Prostate gland (tissue), 2 donors: ENCODE measurements around the gene PANK4. TPM values are rescaled to one million over a fixed set of nuclear protein-coding genes. Genes with fewer than 3 reads are reported as not detected.

Source experiments
- DNase-seq: peaks from one replicate; pipeline ENCODE4 v3.0.0-alpha.2; 2019; ENCODE audit warnings: low spot score
- H3K27ac ChIP-seq, 2 donors: fragments of 200-600 bp; sonication (generic); 2 replicates each; pipeline ENCODE4 v1.5.1; 2017 to 2019
- H3K27me3 ChIP-seq: fragments of 200-600 bp; sonication (generic); replicated peaks from 2 replicates; pipeline ENCODE4 v1.5.1; 2019; ENCODE audit not compliant: insufficient read depth
- H3K36me3 ChIP-seq, 2 donors: fragments of 200-600 bp; sonication (generic); 1 replicate in 1 of 2; 2 replicates in 1 of 2; pipeline versions ENCODE4 v1.5.1 to v1.8.1; 2017 to 2019
- H3K4me1 ChIP-seq: fragments of 200-600 bp; sonication (generic); replicated peaks from 2 replicates; pipeline ENCODE4 v1.5.1; 2019
- H3K4me3 ChIP-seq, 2 donors: fragments of 200-600 bp; sonication (generic); 2 replicates each; pipeline ENCODE4 v1.5.1; 2017 to 2019
- H3K9me3 ChIP-seq: fragments of 200-600 bp; sonication (generic); 2 replicates; pipeline ENCODE4 v1.5.1; 2017
- POLR2A ChIP-seq: fragments of 450-650 bp; IDR thresholded peaks from one replicate; pipeline ENCODE4 v1.6.1; 2016; ENCODE audit warnings: antibody characterized with exemption, mild to moderate bottlenecking
- POLR2AphosphoS5 ChIP-seq: sonication (generic); formaldehyde crosslinking; IDR thresholded peaks from one replicate; pipeline ENCODE4 v1.6.1; 2017; ENCODE audit warnings: antibody characterized with exemption
- WGBS: methylation state at CpG from one replicate; pipeline ENCODE4 v1.1.5; 2018; 5-methylcytosine and 5-hydroxymethylcytosine counted together
- intact Hi-C: fragments of 100-400 bp; cut with DNase I; formaldehyde crosslinking; loops from one replicate; pipeline ENCODE4 v1.14.2; 2022
- total RNA-seq, 2 donors: library from RNA; depleted of rRNA; stranded (reverse); fragments of >200 nt; gene quantifications; one replicate each; pipeline ENCODE4 v1.1.0, GENCODE V29; 2016
- TF ChIP-seq, protein P1 (sequence below), 4 experiments: fragments of 200-600 bp in 2 of 4; fragments of 450-650 bp in 2 of 4; sonication (generic) in 2 of 4; IDR thresholded peaks; 1 replicate in 3 of 4; 2 replicates in 1 of 4; pipeline ENCODE4 v1.5.1; 2016 to 2019; ENCODE audit warnings: antibody characterized with exemption in 4 of 4, mild to moderate bottlenecking in 2 of 4, moderate library complexity in 2 of 4

PANK4 gene
- total RNA-seq, 2 donors from 2014 or later: 27.0 to 69.5 TPM

DNA sequence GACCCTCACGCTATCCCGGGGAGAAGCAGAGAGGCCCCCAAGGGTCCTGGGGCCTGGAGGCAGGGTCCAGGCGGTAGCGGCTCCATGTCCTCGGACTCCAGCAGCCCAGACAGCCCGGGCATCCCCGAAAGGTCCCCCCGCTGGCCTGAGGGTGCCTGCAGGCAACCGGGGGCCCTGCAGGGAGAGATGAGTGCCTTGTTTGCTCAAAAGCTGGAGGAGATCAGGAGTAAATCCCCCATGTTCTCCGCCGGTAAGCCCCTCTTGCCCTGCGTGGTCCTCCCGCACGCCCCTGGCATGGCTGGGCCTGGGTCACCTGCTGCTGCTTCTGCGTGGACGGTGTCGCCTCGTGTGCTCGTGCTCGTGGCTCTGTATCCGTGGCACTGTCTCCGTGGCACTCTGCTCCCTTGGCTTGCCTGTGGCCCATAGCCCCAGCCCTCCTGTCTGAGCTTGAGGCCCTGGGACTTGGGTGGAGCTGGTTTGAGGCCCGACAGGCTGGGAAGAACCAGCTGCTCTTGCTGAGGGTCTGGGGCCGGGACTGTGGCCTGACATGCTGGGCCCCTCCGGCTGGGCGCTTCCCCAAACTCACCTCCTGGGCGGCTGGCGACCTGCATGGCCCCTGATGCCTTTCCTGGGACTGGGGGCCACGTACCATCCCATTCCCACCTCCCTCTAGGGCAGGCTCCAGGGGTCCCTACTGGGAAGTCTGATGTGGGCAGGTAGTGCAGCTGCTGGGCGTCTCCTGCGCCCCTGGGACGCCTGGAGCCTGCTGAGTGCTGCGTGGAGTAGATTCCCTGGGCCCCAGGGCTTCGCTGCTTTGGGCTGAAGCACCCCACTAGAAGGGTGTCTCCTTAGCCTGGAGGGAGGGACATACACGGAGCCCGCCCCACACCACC is 23.5 kb downstream of the PANK4 start:
- intact Hi-C loops: no loop called here
- Histone ChIP-seq H3K9me3 (no peaks in the 10 kb centered on the region), H3K36me3 (no peaks in the 10 kb centered on the region), H3K27me3 (no peaks in the 10 kb centered on the region), H3K4me3 (no peak overlapping the region), H3K4me1 (no peaks in the 10 kb centered on the region), H3K27ac (no peak overlapping the region)
- 73% methylated on average over 29 of the region's 36 CpGs for WGBS
- no peak for DNase-seq
- TF ChIP-seq POLR2AphosphoS5: no peak
- TF ChIP-seq POLR2A: no peak
- TF ChIP-seq, protein P1, sequence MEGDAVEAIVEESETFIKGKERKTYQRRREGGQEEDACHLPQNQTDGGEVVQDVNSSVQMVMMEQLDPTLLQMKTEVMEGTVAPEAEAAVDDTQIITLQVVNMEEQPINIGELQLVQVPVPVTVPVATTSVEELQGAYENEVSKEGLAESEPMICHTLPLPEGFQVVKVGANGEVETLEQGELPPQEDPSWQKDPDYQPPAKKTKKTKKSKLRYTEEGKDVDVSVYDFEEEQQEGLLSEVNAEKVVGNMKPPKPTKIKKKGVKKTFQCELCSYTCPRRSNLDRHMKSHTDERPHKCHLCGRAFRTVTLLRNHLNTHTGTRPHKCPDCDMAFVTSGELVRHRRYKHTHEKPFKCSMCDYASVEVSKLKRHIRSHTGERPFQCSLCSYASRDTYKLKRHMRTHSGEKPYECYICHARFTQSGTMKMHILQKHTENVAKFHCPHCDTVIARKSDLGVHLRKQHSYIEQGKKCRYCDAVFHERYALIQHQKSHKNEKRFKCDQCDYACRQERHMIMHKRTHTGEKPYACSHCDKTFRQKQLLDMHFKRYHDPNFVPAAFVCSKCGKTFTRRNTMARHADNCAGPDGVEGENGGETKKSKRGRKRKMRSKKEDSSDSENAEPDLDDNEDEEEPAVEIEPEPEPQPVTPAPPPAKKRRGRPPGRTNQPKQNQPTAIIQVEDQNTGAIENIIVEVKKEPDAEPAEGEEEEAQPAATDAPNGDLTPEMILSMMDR (IDR thresholded peaks at IDR 0.05): no peak

DNA sequence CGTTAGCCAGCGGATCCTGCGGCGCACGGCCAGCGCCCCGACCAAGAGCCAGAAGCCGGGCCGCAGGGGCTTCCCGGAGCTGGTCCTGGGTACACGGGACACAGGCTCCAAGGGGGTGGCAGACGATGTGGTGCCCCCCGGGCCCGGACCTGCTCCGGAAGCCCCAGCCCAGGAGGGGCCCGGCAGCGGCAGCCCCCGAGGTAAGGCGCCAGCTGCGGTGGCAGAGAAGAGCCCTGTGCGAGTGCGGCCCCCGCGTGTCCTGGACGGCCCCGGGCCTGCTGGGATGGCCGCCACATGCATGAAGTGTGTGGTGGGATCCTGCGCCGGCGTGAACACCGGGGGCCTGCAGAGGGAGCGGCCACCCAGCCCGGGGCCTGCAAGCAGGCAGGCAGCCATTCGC is 24.2 kb downstream of the PANK4 start:
- DNase-seq: no peak
- TF ChIP-seq, protein P1 (IDR thresholded peaks at IDR 0.05): no peak
- TF ChIP-seq POLR2AphosphoS5 (no peak), POLR2A (no peak)
- intact Hi-C loops: no loop called here

DNA sequence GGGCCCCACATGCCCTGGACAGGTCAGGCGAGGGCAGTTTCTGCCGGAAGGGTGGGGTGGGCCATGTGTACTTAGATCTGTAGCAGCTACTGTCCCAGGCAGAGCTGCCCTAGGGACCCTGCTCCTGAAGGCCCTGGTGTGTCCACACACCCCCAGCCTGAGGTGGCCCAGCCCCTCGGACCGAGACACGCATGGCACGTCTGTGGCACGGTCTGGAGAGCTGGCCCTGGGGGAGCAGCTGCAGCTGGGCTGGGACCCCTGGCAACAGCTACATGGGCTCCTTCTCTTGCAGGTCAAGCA is 24.6 kb downstream of the PANK4 start:
- WGBS: 81% methylated on average over 7 of the region's 7 CpGs
- Histone ChIP-seq H3K36me3 (no peaks in the 10 kb centered on the region), H3K27me3 (no peaks in the 10 kb centered on the region), H3K4me1 (no peaks in the 10 kb centered on the region), H3K27ac (no peak overlapping the region), H3K9me3 (no peaks in the 10 kb centered on the region), H3K4me3 (no peak overlapping the region)
- no peak for TF ChIP-seq POLR2AphosphoS5
- intact Hi-C loops: no loop called here
- DNase-seq: no peak

More for the DNA sequence above, 24.2 kb downstream of the PANK4 start:
- Histone ChIP-seq H3K4me1 (no peaks in the 10 kb centered on the region), H3K4me3 (no peak overlapping the region), H3K27me3 (no peaks in the 10 kb centered on the region), H3K9me3 (no peaks in the 10 kb centered on the region), H3K27ac (no peak overlapping the region), H3K36me3 (no peaks in the 10 kb centered on the region)
- WGBS: 89% methylated on average over 20 of the region's 34 CpGs

DNA sequence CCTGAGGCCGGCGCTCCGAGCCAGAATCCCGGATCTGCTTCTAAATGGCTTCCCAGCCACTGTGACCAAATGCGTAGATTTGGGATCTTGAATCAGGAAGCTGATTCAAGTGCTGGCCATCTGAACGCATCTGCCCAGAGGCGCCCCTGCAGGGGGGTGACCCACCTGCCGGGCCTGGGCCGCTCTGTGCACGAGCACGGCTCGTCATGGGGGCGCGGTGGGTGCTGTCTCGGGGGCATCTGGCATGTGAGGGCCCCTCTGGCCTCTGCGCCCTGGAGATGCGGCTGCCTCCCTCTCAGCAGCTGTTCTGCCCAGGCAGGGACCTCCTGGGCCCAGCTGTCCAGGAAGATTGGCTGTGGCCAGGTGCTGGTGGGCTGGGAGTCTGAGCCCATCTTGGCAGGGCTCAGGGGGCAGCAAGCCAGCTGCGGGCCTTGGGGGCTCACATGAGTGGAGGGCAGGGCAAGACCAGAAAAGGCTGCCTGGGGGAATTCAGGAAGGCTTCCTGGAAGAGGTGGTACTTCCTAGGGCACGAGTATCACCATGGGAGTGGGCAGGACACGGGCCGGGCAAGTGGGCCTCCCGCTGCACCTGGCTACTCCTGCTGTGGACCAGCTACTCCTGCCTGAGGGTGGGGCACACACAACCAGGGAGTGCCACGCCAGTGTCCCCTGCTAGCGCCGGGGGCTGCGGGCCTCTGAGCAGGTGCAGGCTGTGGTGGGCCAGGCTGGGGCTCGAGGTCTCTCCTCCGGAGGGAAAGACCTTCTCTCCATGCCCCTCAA is 25.2 kb downstream of the PANK4 start:
- 82% methylated on average over 27 of the region's 28 CpGs for WGBS
- H3K4me1 ChIP-seq: no peaks in the 10 kb centered on the region
- no peaks in the 10 kb centered on the region for H3K27me3 ChIP-seq
- intact Hi-C loops: no loop called here
- no peak overlapping the region for H3K27ac ChIP-seq
- H3K4me3 ChIP-seq: no peak overlapping the region
- H3K9me3 ChIP-seq: no peaks in the 10 kb centered on the region
- no peak for DNase-seq
- H3K36me3 ChIP-seq: no peaks in the 10 kb centered on the region
- TF ChIP-seq, protein P1 (IDR thresholded peaks at IDR 0.05): no peak
- TF ChIP-seq POLR2AphosphoS5: no peak
- TF ChIP-seq POLR2A: no peak

DNA sequence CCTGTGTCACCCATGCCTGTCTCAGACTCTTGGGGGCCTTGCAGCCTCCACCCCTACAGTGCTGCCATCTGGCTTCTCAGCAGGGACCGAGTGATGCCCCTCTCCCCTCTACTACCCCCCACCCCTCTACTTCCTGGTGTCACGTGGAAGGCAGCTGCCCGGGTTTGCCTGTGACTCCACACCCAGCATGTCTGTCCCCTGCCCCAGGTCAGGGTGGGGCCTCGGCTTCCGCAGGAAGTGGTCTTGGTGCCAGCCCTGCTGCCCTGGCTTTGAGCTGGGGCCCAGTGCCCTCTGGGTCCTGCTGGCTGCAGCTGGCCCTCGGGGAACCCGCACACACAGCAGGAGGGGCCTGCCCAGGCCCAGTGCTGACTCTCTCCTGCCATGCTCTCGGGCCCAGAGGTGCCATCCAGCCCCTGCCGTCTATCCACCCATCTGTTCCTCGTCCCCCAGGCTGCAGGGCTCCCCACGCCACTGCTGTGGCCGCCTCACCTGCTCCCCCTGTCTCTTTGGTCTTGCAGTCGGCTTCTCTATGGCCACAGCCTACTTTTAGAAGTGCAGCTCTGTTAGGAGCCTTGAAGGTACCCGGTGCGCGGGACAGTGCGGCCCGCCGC is 26.3 kb downstream of the PANK4 start:
- intact Hi-C loops: no loop called here
- no peaks in the 10 kb centered on the region for H3K4me1 ChIP-seq

More for the DNA sequence above, 26.3 kb downstream of the PANK4 start:
- Histone ChIP-seq H3K27ac (no peak overlapping the region), H3K9me3 (no peaks in the 10 kb centered on the region), H3K4me3 (no peak overlapping the region), H3K27me3 (no peaks in the 10 kb centered on the region), H3K36me3 (no peaks in the 10 kb centered on the region)
- DNase-seq: no peak
- WGBS: 67% methylated on average over 19 of the region's 19 CpGs
- TF ChIP-seq, protein P1 (IDR thresholded peaks at IDR 0.05): no peak
- TF ChIP-seq POLR2AphosphoS5 (no peak), POLR2A (no peak)
